AG04450 (cell line): Measurements from ENCODE around the gene RANBP17. TPM values are rescaled to one million over a fixed set of nuclear protein-coding genes. Genes with fewer than 3 reads are reported as not detected.

Experiments used
- CTCF ChIA-PET: fragments of 300-600, 350-600 bp; formaldehyde crosslinking; extraction: SDS; loops from one replicate; lab custom pipeline; 2022; ENCODE audit warnings: antibody characterized with exemption, inconsistent platforms; lab: Charles Lee
- POLR2A ChIA-PET: fragments of 350-600 bp; formaldehyde crosslinking; extraction: SDS; loops from one replicate; lab custom pipeline; 2021; ENCODE audit warnings: antibody characterized with exemption, inconsistent platforms; lab: Yijun Ruan, JAX
- DNase-seq: peaks from one replicate; pipeline ENCODE4 v3.0.0-alpha.2; 2011; ENCODE audit warnings: low read depth, low spot score
- H3K27ac ChIP-seq: one replicate; pipeline ENCODE4 v1.5.1; 2012; ENCODE audit warnings: low read depth, low read length, control low read depth
- H3K27me3 ChIP-seq: one replicate; pipeline ENCODE4 v1.6.0; 2012; ENCODE audit warnings: low read length; ENCODE audit not compliant: control insufficient read depth, insufficient read depth
- H3K4me3 ChIP-seq: 2 replicates; pipeline ENCODE4 v1.5.1; 2011; ENCODE audit warnings: mild to moderate bottlenecking, low read depth, low read length, control low read depth
- H3K9me3 ChIP-seq: 2 replicates; pipeline ENCODE4 v1.5.1; 2012; ENCODE audit warnings: low read length; ENCODE audit not compliant: control insufficient read depth, insufficient read depth
- polyA plus RNA-seq: library from polyadenylated mRNA; depleted of rRNA; stranded (reverse); fragments of >200 nt; gene quantifications from 2 replicates; pipeline ENCODE4 v1.2.3, GENCODE V29; 2011
- TF ChIP-seq, protein P1 (sequence below): IDR thresholded peaks from 2 replicates; pipeline ENCODE4 v1.5.1; 2011; ENCODE audit warnings: low read depth, low read length, control low read depth, inconsistent platforms

Gene RANBP17
- polyA plus RNA-seq, 1 experiment, result 11.6 TPM

DNA sequence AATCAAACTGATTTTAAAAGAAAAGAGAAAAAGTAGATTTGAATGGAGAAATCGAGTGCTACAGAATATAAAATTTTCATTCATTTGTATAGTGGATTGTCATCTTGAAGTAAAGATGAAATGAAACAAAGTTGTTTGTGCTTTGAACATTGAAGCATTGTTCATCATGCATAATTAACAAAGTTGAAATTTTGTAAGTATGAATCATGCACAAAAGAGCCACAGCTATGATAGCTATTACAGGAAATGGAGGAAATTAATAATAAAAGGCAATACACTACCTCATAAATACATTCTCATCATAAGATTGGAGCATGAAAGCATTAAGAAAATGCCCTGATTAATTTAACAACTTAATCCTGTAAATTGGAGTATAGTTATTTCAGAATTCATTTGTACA is 293.8 kb downstream of the RANBP17 start:
- H3K27me3 ChIP-seq, result no peaks in the 10 kb centered on the region
- DNase-seq, result no peak
- ChIA-PET CTCF (interaction anchor here (1.0 kb wide), 2 partner anchors 18 to 51 kb away, joined by 3 read pairs; no protein-coding TSS in a partner anchor), POLR2A (no interaction called here)
- H3K9me3 ChIP-seq, result no peaks in the 10 kb centered on the region
- no peak overlapping the region for H3K4me3 ChIP-seq
- TF ChIP-seq, protein P1, sequence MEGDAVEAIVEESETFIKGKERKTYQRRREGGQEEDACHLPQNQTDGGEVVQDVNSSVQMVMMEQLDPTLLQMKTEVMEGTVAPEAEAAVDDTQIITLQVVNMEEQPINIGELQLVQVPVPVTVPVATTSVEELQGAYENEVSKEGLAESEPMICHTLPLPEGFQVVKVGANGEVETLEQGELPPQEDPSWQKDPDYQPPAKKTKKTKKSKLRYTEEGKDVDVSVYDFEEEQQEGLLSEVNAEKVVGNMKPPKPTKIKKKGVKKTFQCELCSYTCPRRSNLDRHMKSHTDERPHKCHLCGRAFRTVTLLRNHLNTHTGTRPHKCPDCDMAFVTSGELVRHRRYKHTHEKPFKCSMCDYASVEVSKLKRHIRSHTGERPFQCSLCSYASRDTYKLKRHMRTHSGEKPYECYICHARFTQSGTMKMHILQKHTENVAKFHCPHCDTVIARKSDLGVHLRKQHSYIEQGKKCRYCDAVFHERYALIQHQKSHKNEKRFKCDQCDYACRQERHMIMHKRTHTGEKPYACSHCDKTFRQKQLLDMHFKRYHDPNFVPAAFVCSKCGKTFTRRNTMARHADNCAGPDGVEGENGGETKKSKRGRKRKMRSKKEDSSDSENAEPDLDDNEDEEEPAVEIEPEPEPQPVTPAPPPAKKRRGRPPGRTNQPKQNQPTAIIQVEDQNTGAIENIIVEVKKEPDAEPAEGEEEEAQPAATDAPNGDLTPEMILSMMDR, result no peak
- H3K27ac ChIP-seq, result no peak overlapping the region

DNA sequence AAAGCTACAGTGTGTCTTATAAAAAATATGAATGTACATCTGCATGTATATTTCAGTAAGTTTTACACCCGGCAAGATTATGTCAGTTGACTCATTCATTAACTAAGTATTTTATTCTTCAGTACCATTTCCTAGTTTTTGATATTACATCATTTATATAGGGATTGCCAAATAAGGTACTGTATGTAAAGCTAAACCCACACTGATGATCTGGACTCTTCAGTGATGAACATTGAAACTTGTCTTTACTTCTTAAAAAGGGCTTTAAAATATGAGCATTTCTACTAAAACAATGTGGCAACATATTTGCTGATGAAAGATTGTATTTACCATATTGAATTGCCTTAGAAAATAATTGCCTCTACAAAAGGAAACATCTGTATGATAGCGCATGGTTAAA is 295.5 kb downstream of the RANBP17 start:
- no peak for DNase-seq
- TF ChIP-seq, protein P1, result no peak
- Histone ChIP-seq H3K27ac (no peak overlapping the region), H3K27me3 (no peaks in the 10 kb centered on the region), H3K9me3 (no peaks in the 10 kb centered on the region), H3K4me3 (no peak overlapping the region)
- ChIA-PET CTCF (interaction anchor here (0.5 to 1.4 kb wide), 2 partner anchors 27 to 180 kb away, joined by 3 read pairs; no protein-coding TSS in a partner anchor), POLR2A (no interaction called here)

DNA sequence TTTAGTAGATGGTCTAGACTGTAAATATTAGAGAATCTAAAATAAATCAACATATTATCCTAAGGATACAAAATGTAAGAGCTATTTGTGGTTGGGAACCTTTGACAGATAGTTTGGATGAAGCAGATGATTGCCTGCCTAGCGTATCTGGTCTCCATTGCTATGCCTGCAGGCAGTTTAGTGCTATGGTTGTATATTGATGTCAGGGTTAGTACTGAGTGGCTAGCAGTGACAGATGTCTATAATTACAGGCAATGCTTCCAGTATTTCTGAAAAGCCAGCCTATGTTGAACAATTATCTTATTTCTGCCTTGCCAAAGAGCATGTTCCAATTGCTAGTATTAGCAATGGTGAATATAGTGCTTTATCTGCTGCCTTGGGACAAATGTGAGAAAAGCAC is 296.0 kb downstream of the RANBP17 start:
- ChIA-PET POLR2A (no interaction called here), CTCF (interaction anchor here (1.4 kb wide), 1 partner anchor 180 kb away, joined by 3 read pairs; no protein-coding TSS in a partner anchor)
- H3K27me3 ChIP-seq, result no peaks in the 10 kb centered on the region
- TF ChIP-seq, protein P1, result no peak
- H3K27ac ChIP-seq, result no peak overlapping the region
- H3K9me3 ChIP-seq, result no peaks in the 10 kb centered on the region
- no peak for DNase-seq
- H3K4me3 ChIP-seq, result no peak overlapping the region

DNA sequence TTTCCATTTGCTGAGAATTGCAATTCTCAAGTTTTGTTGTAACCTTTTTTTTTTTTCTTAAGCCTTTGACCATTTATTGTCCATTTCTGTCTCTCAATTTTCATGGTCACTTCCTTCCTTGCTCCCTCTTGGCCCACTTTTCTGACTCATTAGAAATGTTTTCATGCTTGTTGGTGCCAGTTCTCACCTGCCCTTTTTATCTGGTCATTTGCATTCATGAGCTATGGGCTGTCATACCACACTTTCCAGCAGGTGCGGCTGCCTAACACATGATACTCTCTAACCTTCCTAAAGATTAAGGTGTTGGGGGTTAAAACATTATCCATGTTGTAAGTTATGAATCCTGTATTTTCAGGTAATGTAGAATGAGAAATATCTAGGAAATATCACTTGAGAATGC is 296.8 kb downstream of the RANBP17 start:
- Histone ChIP-seq H3K4me3 (no peak overlapping the region), H3K27ac (no peak overlapping the region), H3K9me3 (no peaks in the 10 kb centered on the region), H3K27me3 (no peaks in the 10 kb centered on the region)
- ChIA-PET POLR2A (no interaction called here), CTCF (no interaction called here)
- DNase-seq, result no peak
- TF ChIP-seq, protein P1, result no peak

DNA sequence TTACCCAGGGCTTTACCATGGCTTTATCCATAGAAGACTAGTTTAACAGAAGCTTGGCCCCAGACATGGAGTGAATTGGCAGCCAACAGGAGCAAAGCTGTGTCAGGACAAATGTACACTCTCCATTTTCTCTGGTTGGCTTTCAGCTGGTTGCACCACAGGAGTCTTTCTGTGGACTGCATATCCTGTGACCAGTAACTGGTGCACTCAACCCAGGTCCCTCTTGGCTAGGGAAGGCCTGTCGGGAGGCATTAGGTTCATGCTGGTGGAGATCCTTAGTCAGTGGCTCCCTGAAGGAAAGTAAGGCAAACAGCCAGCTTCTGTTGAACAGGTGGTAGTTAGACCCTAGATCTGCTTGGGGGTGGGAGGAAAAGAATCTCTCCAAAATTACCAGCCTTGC is 300.3 kb downstream of the RANBP17 start:
- H3K27ac ChIP-seq, result no peak overlapping the region
- no peaks in the 10 kb centered on the region for H3K27me3 ChIP-seq
- CTCF ChIA-PET, result interaction anchor here (0.6 to 1.4 kb wide), 3 partner anchors 10 to 45 kb away, joined by 3 to 6 read pairs (median 4); no protein-coding TSS in a partner anchor
- H3K9me3 ChIP-seq, result no peaks in the 10 kb centered on the region
- no peak for DNase-seq
- POLR2A ChIA-PET, result no interaction called here
- TF ChIP-seq, protein P1, result no peak
- no peak overlapping the region for H3K4me3 ChIP-seq
